Mammary epithelial cell (primary cell): ENCODE measurements around the gene ARPIN.

Experiments used
- CTCF ChIP-seq, 2 donors: IDR thresholded peaks in 1 of 2; conservative IDR thresholded peaks in 1 of 2; 2 replicates each; pipeline ENCODE4 v1.5.1; 2011 to 2012; ENCODE audit warnings: inconsistent platforms in 2 of 2, low read length in 2 of 2, mild to moderate bottlenecking in 2 of 2, control low read depth in 1 of 2, low read depth in 1 of 2; ENCODE audit not compliant: insufficient read depth in 1 of 2; ENCODE audit errors: extremely low read depth in 1 of 2
- EZH2 ChIP-seq: IDR thresholded peaks from 2 replicates; pipeline ENCODE4 v1.6.1; 2012; ENCODE audit warnings: low read length, inconsistent platforms, borderline replicate concordance

- TF ChIP-seq CTCF (conservative IDR thresholded peaks at IDR 0.05 in 1 of 2, IDR thresholded peaks at IDR 0.05 in 1 of 2; ENCODE audit: extremely low read depth in 1 of 2, insufficient read depth in 1 of 2, low read depth in 1 of 2, low read length in 2 of 2), result no peak
- TF ChIP-seq EZH2, result no peak
Measured at GRCh38 chr15:89855948-89856347, 56.8 kb downstream of the ARPIN start.
